Stimulated activated CD8-positive, alpha-beta memory T cell treated with anti-CD3 and anti-CD28 coated beads, Interleukin-4, amount 100 ng/mL, for 1 hour (primary cell): ENCODE measurements around the gene STX1B.

Source experiments
- DNase-seq, 2 donors: peaks; one replicate each; pipeline ENCODE4 v3.0.0-alpha.2; 2020; ENCODE audit warnings: low read depth in 2 of 2, low spot score in 1 of 2

The STX1B gene

DNA sequence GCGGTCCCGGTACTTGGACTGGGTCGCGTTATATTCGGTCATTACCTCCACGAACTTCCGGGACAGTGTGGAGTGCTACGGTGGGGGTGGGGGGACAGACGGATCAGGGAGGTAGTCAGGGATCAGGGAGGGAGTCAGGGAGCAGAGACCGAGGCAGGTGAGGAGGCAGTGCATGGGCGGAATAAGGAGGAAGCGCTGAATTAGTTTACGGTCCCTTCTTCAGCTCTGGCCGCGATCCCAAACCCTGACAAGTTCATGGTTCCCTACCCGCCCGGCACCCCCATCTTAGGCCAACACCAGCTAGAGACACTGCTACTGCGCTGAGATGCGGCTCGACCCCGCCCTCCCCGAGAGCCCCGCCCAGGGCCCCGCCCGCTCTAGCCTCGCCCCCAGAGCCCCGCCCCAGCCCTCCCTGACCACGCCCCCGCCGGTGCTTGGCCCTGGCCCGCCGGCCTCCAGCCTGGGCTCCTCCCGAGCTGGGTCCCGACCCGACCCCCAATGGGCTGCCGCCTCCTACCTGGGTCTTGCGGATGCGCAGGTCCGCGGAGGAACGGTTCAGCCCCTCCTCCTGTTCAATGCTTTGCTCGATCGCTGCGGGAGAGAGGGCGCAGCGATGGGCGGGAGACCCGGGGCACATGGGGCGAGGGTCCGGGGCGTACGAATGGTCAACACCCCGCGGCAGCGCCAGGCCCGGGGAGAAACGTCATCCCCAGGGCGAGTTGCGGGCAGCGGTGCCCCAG lies 13.3 kb downstream of the STX1B start:
- peak; percentile 70 to 75 for DNase-seq

DNA sequence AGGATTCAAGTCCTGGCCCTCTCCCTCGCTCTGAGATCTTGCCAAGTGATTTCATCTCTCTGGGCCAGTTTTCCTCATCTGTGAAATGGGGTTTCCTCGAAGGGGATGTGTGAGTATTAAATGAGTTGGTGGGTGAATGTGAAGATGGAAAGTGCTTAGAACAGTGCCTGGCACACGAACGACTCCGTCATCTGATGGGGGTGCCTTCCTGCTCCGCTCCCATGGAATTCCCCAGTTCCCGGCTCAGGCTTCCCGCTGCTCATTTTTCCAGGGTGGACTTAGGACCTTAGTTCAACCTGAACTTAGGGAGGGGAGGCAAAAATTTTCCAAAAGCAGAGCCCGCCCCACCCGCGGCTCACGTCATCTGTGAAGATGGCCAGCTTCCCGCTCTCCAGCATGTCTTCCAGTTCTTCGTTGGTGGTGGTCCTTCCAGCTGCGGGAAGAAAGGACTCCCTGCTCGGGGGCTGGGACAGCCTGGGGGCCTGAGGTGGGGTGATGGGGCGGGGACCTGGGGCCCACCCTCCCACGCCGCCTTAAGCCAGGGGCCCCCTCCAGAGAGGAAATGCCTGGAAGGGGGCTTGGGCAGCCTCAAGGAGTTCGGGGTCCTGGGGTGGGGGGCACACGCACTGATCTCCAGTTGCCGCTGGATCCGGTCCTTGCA lies 14.0 kb downstream of the STX1B start:
- no peak for DNase-seq

DNA sequence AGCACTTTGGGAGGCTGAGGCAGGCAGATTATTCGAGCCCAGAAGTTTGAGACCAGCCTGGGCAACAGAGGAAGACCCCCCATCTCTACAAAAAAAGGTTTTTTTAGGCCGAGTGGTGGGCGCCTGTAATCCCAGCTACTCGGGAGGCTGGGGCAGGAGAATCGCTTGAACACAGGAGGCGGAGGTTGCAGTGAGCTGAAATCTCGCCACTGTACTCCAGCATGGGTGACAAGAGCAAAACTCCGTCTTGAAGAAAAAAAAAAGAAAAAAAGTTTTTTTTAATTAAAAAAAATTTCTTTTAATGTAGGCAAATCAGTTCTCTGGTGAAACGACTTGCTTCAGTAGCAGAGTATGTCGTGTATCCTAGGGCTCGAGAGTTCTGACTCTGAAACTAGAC lies 14.5 kb downstream of the STX1B start:
- DNase-seq = no peak

DNA sequence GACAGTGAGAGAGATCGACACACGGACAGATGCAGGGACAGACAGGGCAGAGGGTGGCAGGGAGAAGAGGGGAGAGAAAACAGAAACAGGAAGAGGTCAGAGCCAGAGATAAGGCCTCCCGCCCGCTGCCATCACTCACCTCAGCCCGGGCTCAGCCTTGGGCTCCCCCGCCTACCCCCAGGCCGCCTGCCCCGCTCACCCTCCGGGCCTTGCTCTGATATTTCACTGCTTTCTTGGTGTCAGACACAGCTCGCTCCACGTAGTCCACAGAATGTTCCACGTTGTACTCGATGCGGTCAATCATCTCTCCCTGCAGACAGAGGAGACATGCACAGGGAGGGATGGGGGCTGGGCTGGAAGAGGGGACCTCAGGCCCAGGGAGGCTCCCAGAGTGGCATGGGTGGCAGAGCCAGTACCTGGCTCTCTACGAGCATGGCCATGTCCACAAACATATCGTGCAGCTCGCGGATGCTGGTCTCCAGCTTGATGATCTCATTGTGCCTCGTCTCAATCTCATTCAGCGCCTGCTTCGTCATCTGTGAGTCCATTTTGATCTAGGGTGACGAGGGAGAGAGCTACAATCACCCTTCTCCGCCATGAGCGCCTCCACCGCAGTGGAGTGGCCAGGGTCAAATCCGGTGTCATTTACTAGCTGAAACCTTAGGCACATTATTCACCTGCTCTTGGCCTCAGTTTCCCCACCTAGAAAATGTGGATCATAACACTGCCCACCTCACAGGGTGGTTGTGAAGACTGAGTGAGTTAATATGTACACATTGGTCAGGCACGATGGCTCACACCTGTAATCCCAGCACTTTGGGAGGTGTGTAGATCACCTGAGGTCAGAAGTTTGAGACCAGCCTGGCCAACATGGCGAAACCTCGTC lies 17.3 kb downstream of the STX1B start:
- no peak for DNase-seq

DNA sequence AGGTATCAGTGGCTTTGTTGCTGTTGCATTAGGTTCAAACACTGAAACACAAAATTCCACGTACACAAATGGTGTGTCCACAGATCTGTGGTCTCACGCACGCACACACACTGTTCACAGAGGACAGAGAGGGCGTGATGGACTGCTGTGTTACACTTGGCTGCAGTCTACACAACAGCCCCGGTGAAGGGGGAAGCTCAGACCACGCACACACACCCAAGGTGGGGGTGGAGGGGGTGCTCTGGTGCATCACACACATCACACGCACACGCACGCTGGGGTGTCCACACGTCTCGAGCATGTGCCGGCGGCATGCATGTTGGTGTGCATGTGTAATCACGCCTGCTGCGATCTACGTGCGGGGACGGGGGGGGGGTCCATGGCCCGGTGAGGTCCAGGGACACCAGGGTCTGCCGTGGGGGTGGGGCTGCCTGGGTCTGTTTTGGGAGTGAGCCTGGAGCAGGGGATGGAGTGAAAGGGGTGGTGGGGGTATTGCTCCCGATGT lies 18.1 kb downstream of the STX1B start:
- no peak for DNase-seq

DNA sequence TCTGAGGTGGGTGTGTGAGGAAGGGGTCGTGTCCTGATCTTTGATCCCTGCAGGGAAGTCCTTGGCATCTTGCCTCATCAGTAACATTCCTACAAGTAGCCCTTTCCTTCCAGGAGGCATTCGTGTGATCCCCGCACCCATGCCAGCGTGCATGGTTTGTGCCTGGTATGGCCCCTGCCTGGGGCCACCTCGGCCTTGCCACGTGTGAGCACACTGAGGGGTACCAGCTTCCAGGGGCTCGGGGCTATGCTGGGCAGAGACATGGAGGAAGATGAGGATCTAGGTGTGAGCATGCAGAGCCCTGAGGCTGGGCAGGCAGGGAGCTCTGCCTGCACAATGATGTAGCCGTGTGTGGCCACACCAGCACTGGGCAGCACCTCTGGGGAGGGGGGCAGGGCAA lies 19.4 kb downstream of the STX1B start:
- no peak for DNase-seq

DNA sequence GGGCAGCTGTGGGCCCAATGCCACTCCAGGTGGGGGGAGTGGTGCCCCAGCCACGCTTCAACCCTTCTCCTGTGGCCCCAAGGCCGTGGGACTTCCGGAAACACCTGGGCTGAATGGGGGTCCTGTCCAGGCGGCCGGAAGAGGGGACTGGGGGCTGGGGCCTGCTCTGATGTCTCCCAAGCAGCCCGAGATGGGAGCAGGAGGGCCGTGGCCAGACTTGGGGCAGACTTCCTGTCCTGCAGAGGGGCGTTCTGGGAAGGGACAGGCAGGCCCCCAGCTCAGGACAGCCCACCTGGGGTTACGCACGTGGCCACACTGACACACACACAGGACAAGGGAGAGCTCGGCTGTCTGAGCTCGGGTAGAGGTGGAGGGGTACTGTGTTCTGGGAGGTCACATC lies 20.3 kb downstream of the STX1B start:
- no peak for DNase-seq

DNA sequence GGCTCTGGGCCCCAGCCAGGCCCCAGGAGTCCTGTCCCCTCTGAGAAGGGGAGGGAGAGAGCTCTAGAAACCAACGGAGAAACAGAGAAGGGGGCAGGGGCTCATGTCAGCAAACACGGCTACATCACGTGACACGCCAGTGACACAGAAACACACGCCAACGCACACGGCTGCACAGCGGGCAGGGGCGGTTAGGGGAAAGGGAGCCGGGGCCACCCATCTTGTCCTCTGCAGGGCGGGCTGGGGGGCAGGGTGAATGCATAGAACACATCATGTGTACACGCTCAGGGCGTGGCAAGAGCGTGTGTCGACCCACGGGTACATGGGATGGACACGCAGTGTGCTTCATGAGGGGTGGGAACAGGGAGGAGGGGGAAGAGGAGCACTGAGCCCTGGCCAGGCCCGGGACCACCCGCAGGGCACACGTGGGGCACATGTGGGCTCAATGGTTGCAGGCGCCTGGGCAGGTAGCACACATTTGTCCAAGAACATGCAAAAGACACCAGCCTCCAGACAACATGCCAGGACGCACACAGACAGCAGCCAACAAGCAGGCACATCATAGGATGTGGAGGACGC lies 20.9 kb downstream of the STX1B start:
- DNase-seq = no peak

DNA sequence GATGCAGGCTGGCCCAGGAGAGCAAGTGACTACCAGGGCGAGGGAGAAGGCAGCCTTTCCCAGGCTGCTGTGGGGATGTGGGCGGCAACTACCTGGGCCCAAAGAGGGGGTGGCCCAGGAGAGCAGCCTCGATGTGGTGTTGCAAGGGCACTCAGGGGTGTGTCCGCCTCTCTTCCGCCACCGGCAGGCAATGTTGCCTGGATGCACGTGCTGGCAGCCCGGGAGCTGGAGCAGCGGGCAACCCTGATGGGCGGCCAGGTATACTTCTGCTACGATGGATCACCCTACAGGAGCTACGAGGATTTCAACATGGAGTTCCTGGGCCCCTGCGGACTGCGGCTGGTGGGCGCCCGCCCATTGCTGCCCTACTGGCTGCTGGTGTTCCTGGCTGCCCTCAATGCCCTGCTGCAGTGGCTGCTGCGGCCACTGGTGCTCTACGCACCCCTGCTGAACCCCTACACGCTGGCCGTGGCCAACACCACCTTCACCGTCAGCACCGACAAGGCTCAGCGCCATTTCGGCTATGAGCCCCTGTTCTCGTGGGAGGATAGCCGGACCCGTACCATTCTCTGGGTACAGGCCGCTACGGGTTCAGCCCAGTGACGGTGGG lies 22.8 kb downstream of the STX1B start:
- DNase-seq = no peak

DNA sequence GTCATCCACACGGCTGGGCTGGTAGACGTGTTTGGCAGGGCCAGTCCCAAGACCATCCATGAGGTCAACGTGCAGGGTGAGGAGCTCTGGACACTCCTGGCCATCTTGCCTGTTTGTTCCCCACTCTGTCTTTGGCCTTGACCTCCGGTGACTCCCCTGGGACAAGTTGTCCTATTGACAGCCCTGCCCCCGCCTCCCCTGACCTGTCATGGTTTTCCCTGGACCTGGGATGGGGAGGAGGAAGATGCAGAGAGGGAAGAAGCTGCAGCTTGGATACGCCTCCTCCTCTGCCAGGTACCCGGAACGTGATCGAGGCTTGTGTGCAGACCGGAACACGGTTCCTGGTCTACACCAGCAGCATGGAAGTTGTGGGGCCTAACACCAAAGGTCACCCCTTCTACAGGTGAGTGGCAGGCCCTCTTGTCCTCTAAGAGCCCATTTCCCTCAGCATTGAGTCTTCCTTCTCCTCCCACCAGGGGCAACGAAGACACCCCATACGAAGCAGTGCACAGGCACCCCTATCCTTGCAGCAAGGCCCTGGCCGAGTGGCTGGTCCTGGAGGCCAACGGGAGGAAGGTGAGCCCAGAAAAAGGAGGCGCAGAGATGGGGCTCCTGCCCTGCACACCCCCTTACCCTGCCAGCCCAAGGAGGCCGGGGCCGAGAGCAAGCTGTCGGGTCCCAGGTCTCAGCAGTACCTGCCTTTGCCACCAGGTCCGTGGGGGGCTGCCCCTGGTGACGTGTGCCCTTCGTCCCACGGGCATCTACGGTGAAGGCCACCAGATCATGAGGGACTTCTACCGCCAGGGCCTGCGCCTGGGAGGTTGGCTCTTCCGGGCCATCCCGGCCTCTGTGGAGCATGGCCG lies 24.1 kb downstream of the STX1B start:
- DNase-seq = no peak

DNA sequence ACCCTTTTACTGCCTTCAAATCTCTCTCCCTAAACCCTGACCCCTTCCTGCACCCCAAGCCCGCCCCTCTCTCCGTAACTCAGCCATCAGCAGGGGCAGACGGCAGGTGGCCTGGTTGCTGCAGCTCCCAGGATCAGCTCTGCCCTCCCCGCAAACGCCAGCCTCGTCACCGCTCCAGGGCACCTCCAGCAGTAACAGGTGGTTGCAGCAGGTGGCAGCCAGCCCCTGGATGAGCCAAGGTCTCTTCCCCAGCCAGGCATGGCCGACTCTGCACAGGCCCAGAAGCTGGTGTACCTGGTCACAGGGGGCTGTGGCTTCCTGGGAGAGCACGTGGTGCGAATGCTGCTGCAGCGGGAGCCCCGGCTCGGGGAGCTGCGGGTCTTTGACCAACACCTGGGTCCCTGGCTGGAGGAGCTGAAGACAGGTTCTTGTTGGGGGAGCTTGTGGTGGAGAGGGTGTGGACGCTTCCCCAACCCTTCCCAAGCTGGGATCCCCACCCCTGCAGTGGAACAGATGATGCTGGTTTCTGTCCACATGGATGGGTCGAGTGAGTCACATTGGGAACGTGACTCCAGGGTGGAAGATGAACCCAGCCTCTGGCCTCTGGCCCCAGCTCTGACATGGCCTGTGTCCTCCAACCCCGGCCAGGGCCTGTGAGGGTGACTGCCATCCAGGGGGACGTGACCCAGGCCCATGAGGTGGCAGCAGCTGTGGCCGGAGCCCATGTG lies 24.9 kb downstream of the STX1B start:
- DNase-seq = no peak

DNA sequence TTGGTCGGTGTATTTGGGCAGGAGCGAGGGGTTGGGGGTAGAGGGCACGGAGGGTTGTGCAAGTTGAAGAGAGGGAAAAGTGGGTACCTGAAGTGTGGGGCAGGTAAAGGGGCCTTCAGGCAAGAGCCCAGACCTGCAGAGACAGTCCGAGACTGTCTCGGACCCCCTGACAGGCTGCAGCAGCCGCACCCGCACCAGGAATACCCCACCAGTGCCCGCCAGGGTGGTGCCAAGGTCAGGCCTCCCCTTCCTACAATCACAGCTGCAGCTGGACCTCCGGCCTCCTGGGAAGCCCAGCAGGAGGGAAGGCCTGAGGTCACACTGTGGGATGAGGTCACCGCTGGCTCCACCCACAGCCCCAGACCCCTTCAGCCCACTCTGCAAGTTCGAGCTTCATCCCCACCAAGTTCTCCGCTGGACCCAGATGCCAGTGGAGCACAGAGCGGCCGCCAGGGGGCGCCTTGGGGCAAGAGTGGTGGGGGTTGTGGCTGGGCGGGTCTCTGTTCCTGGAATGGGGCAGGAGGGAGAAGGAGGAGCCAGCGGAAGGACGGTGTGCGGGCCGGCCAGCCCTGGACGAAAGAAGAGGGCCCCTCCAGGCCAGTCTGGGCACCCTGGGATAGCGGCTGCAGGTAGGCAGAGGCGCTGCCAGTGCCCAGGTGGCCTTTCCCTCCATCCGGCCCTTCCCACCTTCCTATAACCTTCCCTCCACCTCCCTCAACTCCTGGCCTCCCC lies 25.6 kb downstream of the STX1B start, which contains the start of gene HSD3B7:
Gene HSD3B7, plus strand, starts transcription at position 539 of the 732 bp plus-strand sequence. CDS start 452 bp downstream, outside the sequence.
- peak; percentile 69 to 76 for DNase-seq

DNA sequence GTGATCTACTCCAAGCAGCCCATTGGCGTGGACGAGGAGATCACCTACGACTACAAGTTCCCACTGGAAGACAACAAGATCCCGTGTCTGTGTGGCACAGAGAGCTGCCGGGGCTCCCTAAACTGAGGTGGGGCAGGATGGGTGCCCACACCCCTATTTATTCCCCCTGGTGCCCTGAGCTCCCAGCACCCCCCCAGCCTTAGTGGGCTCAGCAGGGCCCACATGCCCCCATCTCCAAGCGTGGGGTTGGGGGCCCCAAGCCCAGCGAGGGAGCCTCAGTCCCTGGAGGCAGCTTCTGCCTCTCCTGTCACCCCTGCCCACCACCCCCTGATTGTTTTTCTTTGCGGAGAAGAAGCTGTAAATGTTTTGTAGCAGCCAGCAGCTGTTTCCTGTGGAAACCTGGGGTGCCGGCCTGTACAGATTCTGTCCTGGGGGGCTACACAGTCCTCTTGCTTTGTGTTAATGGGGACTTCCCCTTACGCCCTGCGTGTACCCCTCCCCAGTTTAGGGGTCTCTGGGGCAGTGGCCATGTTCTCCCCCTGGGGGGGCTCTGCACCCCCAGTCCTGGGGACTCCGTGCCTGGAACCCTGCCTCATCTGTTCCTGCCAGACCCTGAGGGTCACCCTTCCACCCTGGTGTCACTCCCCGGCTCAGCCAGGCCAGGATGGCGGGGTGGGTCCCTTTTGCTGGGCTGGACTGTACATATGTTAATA lies 26.4 kb downstream of the STX1B start:
- no peak for DNase-seq

DNA sequence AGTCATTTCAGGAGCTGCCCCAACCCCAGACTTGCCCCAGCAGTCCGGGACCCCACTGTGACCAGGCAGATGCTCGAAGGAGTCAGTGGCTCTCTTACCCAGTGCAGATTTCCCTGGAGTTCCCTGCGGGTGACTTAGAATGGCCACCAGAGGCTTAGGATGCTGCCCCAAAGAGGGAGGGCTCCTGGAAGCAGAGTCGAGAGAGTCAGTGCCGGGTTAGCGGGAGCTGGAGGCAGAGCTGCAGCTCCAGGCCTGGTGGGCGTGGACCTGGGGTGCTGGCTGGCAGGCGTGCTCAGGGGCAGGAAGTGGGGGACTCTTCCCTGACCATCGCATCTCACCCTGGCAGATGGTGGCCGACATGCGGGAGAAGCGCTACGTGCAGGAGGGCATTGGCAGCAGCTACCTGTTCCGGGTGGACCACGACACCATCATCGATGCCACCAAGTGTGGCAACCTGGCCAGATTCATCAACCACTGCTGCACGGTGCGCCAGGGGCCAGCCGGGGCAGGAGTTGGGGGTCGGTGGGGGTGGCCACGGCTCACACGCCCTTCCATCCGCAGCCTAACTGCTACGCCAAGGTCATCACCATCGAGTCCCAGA lies 27.0 kb downstream of the STX1B start:
- no peak for DNase-seq

DNA sequence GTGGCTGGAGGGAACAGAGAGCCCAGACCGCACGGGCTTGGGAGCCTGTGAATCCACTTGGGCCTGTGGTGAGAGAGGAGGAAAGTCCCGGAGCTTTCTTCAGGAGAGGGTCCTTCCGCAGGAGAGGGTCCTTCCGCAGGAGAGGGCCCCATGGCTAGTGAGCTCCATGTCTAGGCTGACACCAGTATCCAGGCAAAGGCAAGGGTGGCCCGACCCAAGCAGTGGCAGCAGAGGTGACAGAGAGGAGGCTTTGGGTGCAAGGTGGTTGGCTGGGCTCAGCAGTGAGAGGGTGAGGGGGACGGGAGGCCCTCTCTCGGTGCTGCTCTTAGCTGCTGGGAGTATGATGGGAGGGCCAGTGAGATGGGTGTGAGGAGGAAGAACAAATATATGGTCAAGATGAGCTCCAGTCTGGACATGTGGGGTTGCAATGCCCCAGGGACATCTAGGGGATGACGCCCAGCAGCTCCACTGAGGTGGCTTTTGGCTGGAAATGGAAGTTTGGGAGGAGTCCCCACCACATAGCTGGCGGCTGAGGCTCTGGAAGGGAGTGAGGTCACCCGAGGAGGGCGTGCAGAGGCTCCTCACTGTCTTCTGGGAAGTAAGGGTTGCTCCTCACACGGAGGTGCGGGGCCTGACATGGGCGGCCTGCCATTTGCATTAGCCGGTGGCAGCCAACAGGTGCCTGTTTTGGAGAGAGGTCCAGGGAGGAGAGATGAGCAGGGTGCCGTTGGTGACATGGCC lies 27.7 kb downstream of the STX1B start:
- DNase-seq = no peak

DNA sequence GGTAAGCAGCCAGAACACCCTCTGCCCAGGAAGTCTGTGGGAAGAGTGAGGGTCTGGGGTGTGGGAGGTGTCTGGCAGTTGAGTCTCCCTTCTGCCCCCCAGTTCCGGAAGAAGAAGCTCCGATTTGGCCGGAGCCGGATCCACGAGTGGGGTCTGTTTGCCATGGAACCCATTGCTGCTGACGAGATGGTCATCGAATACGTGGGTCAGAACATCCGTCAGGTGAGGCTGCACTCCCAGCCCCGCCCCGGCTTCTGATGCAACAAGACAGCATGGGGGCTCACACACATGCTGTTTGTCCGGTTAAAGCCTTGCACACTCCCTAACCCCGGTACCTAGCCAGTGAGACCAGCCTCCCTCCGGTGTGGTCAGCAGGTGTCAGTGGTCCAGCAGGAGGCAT lies 29.5 kb downstream of the STX1B start:
- DNase-seq = no peak

DNA sequence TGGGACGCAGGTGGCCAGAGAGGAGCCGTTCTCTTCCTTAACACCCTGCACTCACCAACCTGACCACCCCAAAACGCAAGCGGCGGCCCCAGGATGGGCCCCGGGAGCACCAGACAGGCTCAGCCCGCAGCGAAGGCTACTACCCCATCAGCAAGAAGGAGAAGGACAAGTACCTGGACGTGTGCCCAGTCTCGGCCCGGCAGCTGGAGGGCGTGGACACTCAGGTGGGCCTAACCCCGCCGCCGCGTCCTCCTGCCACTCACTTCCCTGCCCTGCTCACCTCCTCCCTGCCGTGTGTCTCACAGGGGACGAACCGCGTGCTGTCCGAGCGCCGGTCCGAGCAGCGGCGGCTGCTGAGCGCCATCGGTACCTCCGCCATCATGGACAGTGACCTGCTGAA lies 30.0 kb downstream of the STX1B start:
- no peak for DNase-seq
